ENCODE data around the gene NOS1AP.
A peak's percentile ranks its signal among the peaks of the same experiment; 100 is the strongest.

Gene NOS1AP

GRCh38 chr1:162256287-162256686 is 186.8 kb downstream of the NOS1AP start:
- DNase-seq (ENCODE audit: low read depth) = peak; percentile 31

- no peak for DNase-seq (ENCODE audit: low read depth)
Measured at GRCh38 chr1:162258394-162258793, 188.9 kb downstream of the NOS1AP start.

- DNase-seq (ENCODE audit: low read depth) = no peak
Measured at GRCh38 chr1:162259894-162260455, 190.5 kb downstream of the NOS1AP start.

- no peak for DNase-seq (ENCODE audit: low read depth)
Measured at GRCh38 chr1:162264108-162264507, 194.6 kb downstream of the NOS1AP start.

- no peak for DNase-seq (ENCODE audit: low read depth)
Measured at GRCh38 chr1:162265983-162266382, 196.5 kb downstream of the NOS1AP start.

GRCh38 chr1:162270016-162270770 is 200.7 kb downstream of the NOS1AP start:
- DNase-seq (ENCODE audit: low read depth) = no peak

- no peak for DNase-seq (ENCODE audit: low read depth)
Measured at GRCh38 chr1:162271972-162272371, 202.5 kb downstream of the NOS1AP start.

- DNase-seq (ENCODE audit: low read depth) = no peak
Measured at GRCh38 chr1:162272419-162272818, 202.9 kb downstream of the NOS1AP start.

GRCh38 chr1:162275622-162276175 is 206.2 kb downstream of the NOS1AP start:
- no peak for DNase-seq (ENCODE audit: low read depth)

- DNase-seq (ENCODE audit: low read depth) = peak; percentile 45
Measured at GRCh38 chr1:162276493-162276892, 207.0 kb downstream of the NOS1AP start.

- DNase-seq (ENCODE audit: low read depth) = no peak
Measured at GRCh38 chr1:162279136-162279498, 209.6 kb downstream of the NOS1AP start.

- no peak for DNase-seq (ENCODE audit: low read depth)
Measured at GRCh38 chr1:162281426-162281825, 211.9 kb downstream of the NOS1AP start.

- DNase-seq (ENCODE audit: low read depth) = no peak
Measured at GRCh38 chr1:162283657-162284056, 214.2 kb downstream of the NOS1AP start.

- peak; percentile 35 for DNase-seq (ENCODE audit: low read depth)
Measured at GRCh38 chr1:162284206-162284955, 214.9 kb downstream of the NOS1AP start.

- no peak for DNase-seq (ENCODE audit: low read depth)
Measured at GRCh38 chr1:162285149-162285561, 215.7 kb downstream of the NOS1AP start.

GRCh38 chr1:162291000-162291399 is 221.5 kb downstream of the NOS1AP start:
- DNase-seq (ENCODE audit: low read depth) = no peak

- DNase-seq (ENCODE audit: low read depth) = peak; percentile 65
Measured at GRCh38 chr1:162292422-162292849, 222.9 kb downstream of the NOS1AP start.

GRCh38 chr1:162293073-162293692 is 223.7 kb downstream of the NOS1AP start:
- no peak for DNase-seq (ENCODE audit: low read depth)

- DNase-seq (ENCODE audit: low read depth) = no peak
Measured at GRCh38 chr1:162294015-162294414, 224.5 kb downstream of the NOS1AP start.

GRCh38 chr1:162297208-162297607 is 227.7 kb downstream of the NOS1AP start:
- no peak for DNase-seq (ENCODE audit: low read depth)

GRCh38 chr1:162298266-162298665 is 228.8 kb downstream of the NOS1AP start:
- no peak for DNase-seq (ENCODE audit: low read depth)

GRCh38 chr1:162299018-162299417 is 229.5 kb downstream of the NOS1AP start:
- DNase-seq (ENCODE audit: low read depth) = no peak
